K562 treated with DMSO at 1 percent for 48 hours (cell line): ENCODE data around the gene CCDC24. TPM values are rescaled to one million over a fixed set of nuclear protein-coding genes. Genes with fewer than 3 reads are reported as not detected.

ENCODE experiments used
- total RNA-seq: library from RNA; unstranded; fragments of 300-600 nt; gene quantifications from 2 replicates; pipeline ENCODE4 v1.2.3, GENCODE V29; 2022; ENCODE audit warnings: low replicate concordance; ENCODE audit errors: extremely low read depth

The CCDC24 gene
- total RNA-seq, result not detected in 2 replicates

DNA sequence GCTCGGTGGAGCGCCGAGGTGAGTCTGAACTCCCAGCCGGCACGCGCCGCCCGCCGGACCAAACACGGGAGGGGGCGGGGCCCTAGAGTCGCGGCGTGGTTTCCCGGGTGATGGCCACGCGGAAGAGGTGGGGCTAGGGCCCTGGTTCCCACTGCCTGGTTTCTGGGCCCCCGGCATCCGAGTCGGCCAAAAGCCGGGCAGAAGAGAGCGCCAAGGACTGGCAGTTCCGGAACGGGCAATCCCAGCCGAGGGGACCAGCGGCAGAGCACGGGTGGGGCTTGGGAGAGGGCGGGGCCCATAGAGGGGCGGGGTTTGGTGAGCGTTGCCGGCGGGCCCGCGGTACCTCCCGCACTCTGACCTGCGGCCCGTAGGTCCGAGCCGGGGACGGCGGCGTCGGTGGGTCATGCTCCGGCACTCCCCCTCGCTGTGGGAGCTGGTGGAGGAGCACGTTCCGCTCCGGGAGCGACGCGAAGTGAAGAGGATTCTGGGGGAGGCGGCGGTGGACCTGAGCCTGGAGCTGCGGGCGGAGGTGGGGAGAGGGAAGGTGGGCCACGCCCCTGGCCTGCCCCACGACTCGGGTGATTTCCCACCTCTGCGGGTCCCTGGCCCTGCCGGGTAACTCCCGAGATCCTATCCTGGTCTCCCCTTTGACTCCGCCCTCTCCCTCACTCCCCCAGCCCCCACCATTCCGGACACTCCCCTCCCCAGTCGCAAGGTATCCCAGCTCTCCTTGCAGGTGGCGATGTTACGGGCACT is at the start of gene CCDC24:
TSS of gene CCDC24 (plus strand) at position 124 of the 756 bp plus-strand sequence. CDS start at position 404, 280 bp downstream.

DNA sequence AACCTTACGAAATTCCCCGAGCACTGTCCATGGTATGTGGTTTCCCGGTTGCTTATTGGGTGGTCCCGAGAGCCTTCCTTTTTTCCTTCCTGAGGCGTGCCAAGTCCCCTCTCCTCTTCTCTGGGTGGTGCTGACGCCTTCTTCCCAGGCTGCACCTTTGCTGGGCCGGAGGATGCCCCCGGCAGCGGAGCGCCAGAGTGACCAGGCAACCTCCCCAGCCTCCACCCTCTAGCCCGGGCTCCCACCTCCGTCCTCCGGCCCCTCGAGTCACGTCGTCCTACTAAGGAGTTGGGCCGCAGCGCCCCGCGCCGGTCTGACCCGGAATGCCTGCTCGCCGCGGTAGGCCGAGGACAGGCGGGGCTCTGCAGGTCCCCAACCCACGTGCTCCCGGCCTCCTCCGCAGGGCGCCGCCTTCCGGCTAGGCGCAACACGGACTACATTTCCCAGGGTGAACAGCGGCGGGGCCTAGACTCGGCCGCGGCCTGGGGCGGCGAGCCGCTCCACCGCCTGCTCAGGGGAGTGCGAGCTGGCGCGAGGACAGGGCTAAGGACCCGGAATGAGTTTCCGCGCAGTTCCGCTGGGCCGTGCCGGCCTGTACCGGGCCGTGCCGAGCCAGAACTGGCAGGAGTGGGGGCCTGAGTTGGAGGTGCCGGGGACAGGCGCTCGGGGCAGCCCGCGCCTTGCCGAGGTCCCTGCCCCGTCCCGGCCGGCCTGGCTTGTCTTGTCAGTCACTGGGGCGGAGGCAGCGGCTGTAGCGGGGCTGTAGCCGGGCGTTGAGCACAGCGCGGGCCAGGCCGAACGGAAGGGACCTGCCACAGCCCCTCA is 45.0 kb upstream of the CCDC24 start, which contains the start of gene IPO13:
TSS of gene IPO13 (plus strand) at position 715 of the 825 bp plus-strand sequence. CDS start 651 bp downstream, outside the sequence.

DNA sequence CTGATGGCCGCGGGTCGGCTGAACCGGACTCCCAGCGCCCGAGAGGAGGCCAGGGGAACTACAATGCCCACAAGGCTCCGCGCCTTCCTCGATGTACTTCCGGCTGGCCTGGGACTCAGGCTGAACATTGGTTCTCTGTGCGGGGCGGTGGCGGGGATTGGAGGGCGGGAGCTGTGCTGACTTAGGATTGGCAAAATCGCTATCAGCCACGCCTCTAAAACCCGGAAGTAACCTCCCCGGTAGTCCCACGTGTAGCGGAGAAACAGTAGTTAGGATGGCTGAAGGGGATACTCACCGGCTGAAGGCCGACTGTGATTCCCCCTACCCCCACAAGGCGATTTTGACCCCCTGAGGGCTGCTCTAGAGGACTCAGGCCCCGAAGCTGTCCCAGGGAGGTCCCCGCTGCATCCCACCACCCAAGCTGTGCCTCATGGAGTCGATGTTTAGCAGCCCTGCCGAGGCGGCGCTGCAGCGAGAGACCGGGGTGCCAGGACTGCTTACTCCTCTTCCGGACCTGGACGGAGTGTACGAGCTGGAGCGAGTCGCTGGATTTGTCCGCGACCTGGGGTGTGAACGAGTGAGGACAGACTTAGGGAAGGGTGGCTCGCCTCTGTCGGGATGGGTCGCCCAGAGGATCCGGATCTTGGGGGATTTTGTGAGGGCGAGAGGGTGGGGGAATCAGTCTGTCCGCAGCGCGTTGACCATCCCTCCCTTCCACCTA is 21.5 kb upstream of the CCDC24 start, which contains the start of gene DPH2:
TSS of gene DPH2 (plus strand) at position 265 of the 721 bp plus-strand sequence. CDS start at position 431, 166 bp downstream.

DNA sequence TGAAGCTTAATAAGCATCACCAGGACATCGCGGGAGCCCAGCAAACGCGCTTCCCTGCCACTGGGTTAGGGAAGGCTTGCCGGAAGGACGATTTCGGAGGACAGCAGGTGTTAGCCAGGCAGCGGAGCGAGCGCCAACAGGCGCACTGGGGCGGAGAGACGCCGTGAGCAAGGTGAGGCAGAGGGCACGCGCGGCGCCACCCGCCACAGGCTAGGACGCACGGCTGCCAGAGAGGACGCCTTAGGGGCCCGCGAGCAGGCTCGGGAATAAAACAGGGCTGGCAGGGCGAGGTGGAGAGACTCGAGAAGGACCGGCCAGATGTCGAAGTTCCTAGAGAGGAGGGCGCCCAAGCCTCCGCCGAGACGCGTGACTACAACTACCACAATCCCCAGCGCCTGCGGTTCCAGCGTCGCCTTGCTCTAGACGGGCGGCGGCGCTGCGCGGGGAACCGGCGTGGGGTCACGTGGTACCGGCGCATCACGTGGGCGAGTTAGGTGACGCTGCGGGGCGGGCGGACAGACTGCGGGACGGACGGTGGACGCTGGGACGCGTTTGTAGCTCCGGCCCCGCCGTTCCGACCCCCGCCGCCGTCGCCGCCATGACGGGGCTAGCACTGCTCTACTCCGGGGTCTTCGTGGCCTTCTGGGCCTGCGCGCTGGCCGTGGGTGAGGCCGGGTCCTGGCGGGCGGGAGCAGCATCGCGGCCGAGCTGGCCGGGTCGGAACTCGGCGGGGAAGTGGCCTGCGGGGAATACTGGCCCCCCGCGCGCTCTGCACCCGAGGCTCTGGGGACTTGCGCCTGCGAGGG is 16.8 kb upstream of the CCDC24 start, which contains the start of gene ATP6V0B:
TSS of gene ATP6V0B (plus strand) at position 518 of the 806 bp plus-strand sequence. CDS start at position 599, 81 bp downstream.

DNA sequence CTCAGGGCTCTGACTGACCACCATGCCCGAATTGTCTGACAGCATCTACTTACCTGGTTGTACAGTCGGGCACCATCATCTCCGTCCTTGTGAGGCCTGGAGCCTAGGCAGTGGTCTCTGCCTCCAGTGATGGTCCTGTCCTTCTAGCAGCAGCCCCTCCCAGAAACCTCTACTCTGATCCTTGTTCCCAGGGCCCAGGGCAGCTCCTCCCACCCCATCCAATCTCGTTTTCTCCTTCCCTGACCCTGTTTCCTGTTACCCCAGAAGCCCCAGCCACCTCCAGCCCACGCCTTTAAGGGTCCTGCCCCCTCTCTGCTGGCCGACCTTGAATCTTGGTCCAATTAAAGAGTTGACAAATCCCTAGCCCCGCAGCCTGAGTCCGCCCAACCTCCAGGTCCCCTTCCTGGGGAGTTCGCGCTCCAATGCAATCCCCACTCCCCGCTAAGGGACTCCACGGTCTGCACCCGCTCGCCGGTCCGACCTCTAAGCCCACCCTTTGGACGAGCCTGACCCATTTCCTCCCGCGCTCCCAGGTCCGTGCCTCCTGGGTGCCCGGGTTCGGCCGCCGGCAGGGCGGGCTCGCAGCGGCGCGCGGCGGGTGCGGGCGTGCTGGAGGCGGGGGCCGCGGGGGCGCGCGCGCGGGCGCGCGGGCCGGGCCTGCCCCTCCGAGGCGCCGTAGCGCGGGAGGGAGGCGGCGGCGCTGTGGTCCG is 12.7 kb upstream of the CCDC24 start, which contains the start of gene B4GALT2:
TSS of gene B4GALT2 (plus strand) at position 660 of the 710 bp plus-strand sequence. CDS start 1,951 bp downstream, outside the sequence.

DNA sequence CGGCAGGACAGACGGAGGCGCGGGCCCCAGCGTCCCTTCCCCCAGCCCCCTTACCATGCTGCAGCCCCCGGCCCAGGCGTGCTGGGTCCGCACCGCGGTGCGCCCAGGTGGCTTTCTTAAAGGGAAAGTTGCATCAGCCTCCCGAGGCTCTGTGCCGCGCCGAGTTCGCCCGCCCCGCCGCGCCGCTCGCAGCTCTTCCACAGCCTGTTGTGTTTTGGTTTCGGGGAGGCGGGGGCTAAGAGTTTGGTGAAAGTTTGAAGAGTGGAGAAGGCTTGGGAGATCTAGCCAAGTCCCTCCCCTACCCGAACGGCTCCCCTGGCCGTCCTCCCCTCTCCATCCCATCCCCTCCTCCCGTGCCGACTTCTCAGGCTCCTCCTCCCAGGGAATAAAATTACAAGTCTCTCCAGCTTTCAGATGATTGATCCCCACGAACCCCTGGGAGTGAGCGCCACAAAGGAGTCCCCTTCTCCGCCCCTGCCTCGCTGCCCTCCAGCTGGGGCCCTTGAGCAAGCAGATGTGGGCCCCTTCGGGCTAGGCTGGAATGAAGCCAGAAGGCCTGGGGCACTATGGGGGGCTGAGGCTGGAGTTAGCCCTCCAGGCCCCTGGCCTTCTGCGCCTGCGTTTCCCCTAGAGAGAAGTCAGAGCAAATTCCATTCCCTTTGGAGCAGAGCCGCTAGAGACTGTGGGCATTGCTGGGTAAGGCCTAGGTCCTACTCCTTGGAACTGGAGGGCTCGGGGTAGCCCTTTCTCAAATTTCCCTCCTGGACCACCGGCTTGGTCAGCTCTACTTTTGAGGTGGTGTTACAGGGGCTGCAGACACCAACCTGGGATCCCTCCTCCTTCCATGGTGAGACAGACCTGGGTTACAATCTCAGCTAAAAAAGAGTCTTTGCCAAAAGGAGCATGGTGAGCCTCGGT is 40.1 kb downstream of the CCDC24 start, which contains the start of gene SLC6A9:
TSS of gene SLC6A9 (minus strand) at position 211 of the 918 bp plus-strand sequence. CDS start 7,185 bp downstream, outside the sequence.

Other genes starting within 250 kb of the CCDC24 start
- not detected in 2 replicates for gene ARTN, start 57.8 kb upstream of the CCDC24 start, total RNA-seq
- 93.2 TPM in 1 of 2 replicates, not detected in the other for gene IPO13, start 44.6 kb upstream of the CCDC24 start, total RNA-seq
- not detected in 2 replicates for gene DPH2, start 21.6 kb upstream of the CCDC24 start, total RNA-seq
- gene ATP6V0B, start 16.6 kb upstream of the CCDC24 start, total RNA-seq, result 748 TPM in 1 of 2 replicates, not detected in the other
- gene B4GALT2, start 12.4 kb upstream of the CCDC24 start, total RNA-seq, result not detected in 2 replicates
- not detected in 2 replicates for gene SLC6A9, start 39.9 kb downstream of the CCDC24 start, total RNA-seq
- gene KLF17, start 127.2 kb downstream of the CCDC24 start, total RNA-seq, result not detected in 2 replicates
- not detected in 2 replicates for gene KLF18, start 150.0 kb downstream of the CCDC24 start, total RNA-seq
- not detected in 2 replicates for gene DMAP1, start 221.9 kb downstream of the CCDC24 start, total RNA-seq